Suprapubic skin (tissue), 4 donors: ENCODE measurements around the gene ERGIC1. TPM values are rescaled to one million over a fixed set of nuclear protein-coding genes. Genes with fewer than 3 reads are reported as not detected.
A peak's percentile ranks its signal among the peaks of the same experiment; 100 is the strongest.

Experiments used
- DNase-seq, 2 donors: peaks; one replicate each; pipeline ENCODE4 v3.0.0-alpha.2; 2019; ENCODE audit warnings: low spot score in 2 of 2
- H3K27ac ChIP-seq: fragments of 200-600 bp; sonication (generic); one replicate; pipeline ENCODE4 v1.5.1; 2019
- H3K27me3 ChIP-seq: fragments of 200-600 bp; sonication (generic); one replicate; pipeline ENCODE4 v1.5.1; 2019
- H3K36me3 ChIP-seq: fragments of 200-600 bp; sonication (generic); one replicate; pipeline ENCODE4 v1.5.1; 2019
- H3K4me1 ChIP-seq: fragments of 200-600 bp; sonication (generic); one replicate; pipeline ENCODE4 v1.5.1; 2019
- H3K4me3 ChIP-seq: fragments of 200-600 bp; sonication (generic); one replicate; pipeline ENCODE4 v1.5.1; 2019; ENCODE audit warnings: mild to moderate bottlenecking
- H3K9me3 ChIP-seq: fragments of 200-600 bp; sonication (generic); one replicate; pipeline ENCODE4 v1.5.1; 2019
- CTCF ChIP-seq, 2 donors: fragments of 200-600 bp in 1 of 2; fragments of 450-650 bp in 1 of 2; sonication (generic) in 1 of 2; IDR thresholded peaks; one replicate each; pipeline ENCODE4 v1.5.1; 2016 to 2019; ENCODE audit warnings: antibody characterized with exemption in 2 of 2, mild to moderate bottlenecking in 1 of 2, moderate library complexity in 1 of 2
- EP300 ChIP-seq: sonication (generic); formaldehyde crosslinking; IDR thresholded peaks from one replicate; pipeline ENCODE4 v1.6.1; 2017; ENCODE audit warnings: antibody characterized with exemption
- POLR2A ChIP-seq, 2 donors: fragments of 450-650 bp; IDR thresholded peaks; one replicate each; pipeline ENCODE4 v1.6.1; 2017; ENCODE audit warnings: antibody characterized with exemption in 2 of 2, mild to moderate bottlenecking in 2 of 2, moderate library complexity in 2 of 2
- POLR2AphosphoS5 ChIP-seq, 3 donors: sonication (generic); formaldehyde crosslinking; IDR thresholded peaks; one replicate each; pipeline ENCODE4 v1.6.1; 2017; ENCODE audit warnings: antibody characterized with exemption in 3 of 3
- WGBS: methylation state at CpG from one replicate; pipeline ENCODE4 v1.1.5; 2018; 5-methylcytosine and 5-hydroxymethylcytosine counted together
- total RNA-seq, 4 donors: library from RNA; depleted of rRNA; stranded (reverse); fragments of >200 nt; gene quantifications; one replicate each; pipeline ENCODE4 v1.1.0, GENCODE V29; 2016

ERGIC1 gene
- total RNA-seq, 4 donors from 2014 or later = 81.2 to 106 (median 91.8) TPM

DNA sequence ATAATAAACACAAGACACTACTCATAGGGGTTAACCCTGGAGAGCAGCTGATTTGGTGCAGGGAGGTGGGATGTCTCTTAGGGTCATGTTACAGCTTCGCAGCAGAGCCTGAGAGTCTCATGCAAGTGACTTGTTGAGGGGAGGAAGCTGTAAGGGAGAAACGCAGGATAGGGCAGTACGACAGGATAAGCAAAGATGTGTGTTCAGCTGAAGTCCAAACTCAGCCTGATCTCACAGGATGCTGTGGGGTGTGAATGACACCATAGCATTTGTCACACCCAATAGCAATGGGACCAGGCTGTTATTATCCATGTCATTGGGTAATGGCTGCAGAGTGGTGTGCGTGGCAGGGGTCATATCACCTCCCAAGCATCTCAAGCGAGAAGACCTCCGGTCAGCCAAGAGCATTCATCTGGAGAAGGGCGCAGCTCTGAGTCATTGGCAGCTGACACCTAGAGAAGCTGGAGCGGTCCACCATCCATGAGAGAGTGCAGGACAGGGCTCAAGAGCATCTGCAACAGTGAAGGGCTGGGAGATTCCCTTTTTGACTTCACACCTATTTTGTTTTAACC, 76.0 kb downstream of the ERGIC1 start:
- TF ChIP-seq POLR2A (IDR thresholded peaks at IDR 0.05) = no peak
- no peak for TF ChIP-seq CTCF (IDR thresholded peaks at IDR 0.05)
- TF ChIP-seq POLR2AphosphoS5 (IDR thresholded peaks at IDR 0.05) = peak in 1 of 3 donors; percentile 11
- Histone ChIP-seq H3K27ac (peak overlapping the region; percentile 76), H3K27me3 (no peaks in the 10 kb centered on the region), H3K4me1 (peaks cover 26% of the 10 kb centered on the region), H3K36me3 (peaks cover 19% of the 10 kb centered on the region), H3K9me3 (no peaks in the 10 kb centered on the region), H3K4me3 (no peak overlapping the region)
- no peak for DNase-seq
- WGBS = 69% methylated on average over 8 of the region's 8 CpGs

DNA sequence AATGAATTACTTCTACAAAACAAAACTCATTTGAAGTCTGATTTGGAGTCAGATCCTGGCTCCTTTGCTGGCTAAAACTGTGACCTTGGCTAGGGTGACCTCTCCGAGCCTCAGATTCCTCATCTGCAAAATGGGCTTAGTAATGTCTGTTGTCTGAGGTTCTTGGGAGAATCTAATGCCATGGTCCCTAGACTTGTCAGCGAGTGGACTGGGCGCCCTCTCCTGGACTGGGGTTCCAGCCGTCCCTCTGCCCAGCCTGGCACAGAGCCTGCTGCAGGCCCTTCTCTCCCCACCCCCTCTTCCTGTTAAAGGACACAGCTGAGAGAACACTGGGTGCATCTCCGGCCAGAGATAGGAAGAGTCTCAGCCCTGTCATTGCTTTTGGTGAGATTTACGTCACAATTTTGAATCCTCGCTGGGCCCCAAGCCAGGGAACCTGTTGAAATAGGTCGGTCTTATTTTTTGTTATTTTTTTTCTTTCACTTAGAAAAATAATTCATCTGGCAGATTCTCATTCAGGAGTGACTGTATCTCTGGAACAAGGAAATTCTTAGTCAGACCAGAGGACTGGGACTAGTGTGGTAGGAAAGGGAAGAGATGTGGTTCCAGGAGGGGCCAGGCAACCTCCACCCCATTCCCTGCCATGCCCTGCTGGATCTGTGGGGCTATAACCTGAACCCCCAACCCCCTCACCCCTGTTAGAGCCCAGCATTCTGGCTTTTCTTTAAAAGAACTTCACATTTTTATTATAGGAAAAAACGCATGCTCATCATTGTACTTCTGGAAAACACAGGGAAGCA, 77.0 kb downstream of the ERGIC1 start:
- peaks cover 29% of the 10 kb centered on the region for H3K36me3 ChIP-seq
- H3K4me1 ChIP-seq = peaks cover 16% of the 10 kb centered on the region
- H3K27me3 ChIP-seq = no peaks in the 10 kb centered on the region
- 67% methylated on average over 9 of the region's 9 CpGs for WGBS
- peak overlapping the region; percentile 76 for H3K27ac ChIP-seq
- no peak overlapping the region for H3K4me3 ChIP-seq
- peak; percentile 88 to 91 for DNase-seq
- no peaks in the 10 kb centered on the region for H3K9me3 ChIP-seq
- peak in 2 of 3 donors; percentile 9 to 32 for TF ChIP-seq POLR2AphosphoS5 (IDR thresholded peaks at IDR 0.05)
- TF ChIP-seq EP300 = no peak
- TF ChIP-seq POLR2A (IDR thresholded peaks at IDR 0.05) = peak in 1 of 2 donors; percentile 15
- TF ChIP-seq CTCF (IDR thresholded peaks at IDR 0.05) = no peak

GRCh38 chr5:172911628-172911880, 77.5 kb downstream of the ERGIC1 start:
- Histone ChIP-seq H3K4me3 (no peak overlapping the region), H3K36me3 (peaks cover 34% of the 10 kb centered on the region), H3K27me3 (no peaks in the 10 kb centered on the region), H3K27ac (peak overlapping the region; percentile 76), H3K9me3 (no peaks in the 10 kb centered on the region), H3K4me1 (peaks cover 10% of the 10 kb centered on the region)
- 60% methylated on average over 2 of the region's 2 CpGs for WGBS
- no peak for DNase-seq
- no peak for TF ChIP-seq CTCF (IDR thresholded peaks at IDR 0.05)

- Histone ChIP-seq H3K4me1 (peaks cover 8% of the 10 kb centered on the region), H3K27ac (peak overlapping the region; percentile 76), H3K9me3 (no peaks in the 10 kb centered on the region), H3K27me3 (no peaks in the 10 kb centered on the region), H3K4me3 (no peak overlapping the region), H3K36me3 (peaks cover 38% of the 10 kb centered on the region)
- no peak for TF ChIP-seq CTCF (IDR thresholded peaks at IDR 0.05)
- TF ChIP-seq POLR2A (IDR thresholded peaks at IDR 0.05) = no peak
- no peak for TF ChIP-seq POLR2AphosphoS5 (IDR thresholded peaks at IDR 0.05)
- no peak for TF ChIP-seq EP300
- DNase-seq = no peak
- 71% methylated on average over 1 of the region's 1 CpG for WGBS
These were observed 77.9 kb downstream of the ERGIC1 start for GRCh38 chr5:172911976-172912375.

DNA sequence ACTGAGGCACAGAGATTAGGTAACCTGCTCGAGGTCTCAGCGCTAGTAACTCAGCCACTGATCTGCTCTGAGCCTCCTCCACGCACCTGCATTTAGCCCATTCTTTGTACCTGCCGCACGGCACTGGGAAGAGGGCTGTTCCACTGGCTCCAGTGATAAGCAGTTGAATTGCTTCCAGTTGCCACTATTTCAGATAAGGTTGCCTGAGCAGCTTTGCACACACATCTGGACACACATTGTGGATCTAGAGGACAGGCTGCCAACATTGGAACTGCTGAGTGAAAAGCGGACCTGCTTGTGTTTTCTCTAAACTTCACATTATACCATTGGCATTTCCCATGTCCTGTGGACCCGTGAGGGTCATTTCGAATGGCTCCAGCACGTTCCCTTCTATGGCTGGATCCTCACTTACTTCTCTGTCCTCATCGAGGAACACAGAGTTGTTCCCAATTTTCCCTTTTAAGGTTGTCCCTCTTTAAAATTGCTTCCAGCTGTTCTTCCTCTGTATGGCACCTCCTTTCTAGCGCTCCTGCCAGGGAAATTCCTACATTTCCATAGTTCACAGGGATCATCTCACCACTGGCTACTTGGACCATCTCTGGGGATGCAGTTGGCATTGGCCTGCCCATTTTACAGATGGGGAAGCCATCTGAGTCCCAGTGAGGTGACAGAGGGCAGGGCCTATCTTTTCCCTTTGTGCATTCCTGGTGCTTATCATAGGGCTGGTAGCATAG, 79.2 kb downstream of the ERGIC1 start:
- DNase-seq = no peak
- H3K4me1 ChIP-seq = peaks cover 8% of the 10 kb centered on the region
- 85% methylated on average over 10 of the region's 11 CpGs for WGBS
- H3K9me3 ChIP-seq = no peaks in the 10 kb centered on the region
- H3K27me3 ChIP-seq = no peaks in the 10 kb centered on the region
- peaks cover 41% of the 10 kb centered on the region for H3K36me3 ChIP-seq
- peak overlapping the region; percentile 76 for H3K27ac ChIP-seq
- no peak overlapping the region for H3K4me3 ChIP-seq
- TF ChIP-seq CTCF (IDR thresholded peaks at IDR 0.05) = no peak
- TF ChIP-seq EP300 = no peak
- no peak for TF ChIP-seq POLR2A (IDR thresholded peaks at IDR 0.05)
- no peak for TF ChIP-seq POLR2AphosphoS5 (IDR thresholded peaks at IDR 0.05)
